GM12875 (cell line): ENCODE measurements around the gene NRP1.

Experiments used
- H3K4me3 ChIP-seq: one replicate; pipeline ENCODE4 v1.5.1; 2011; ENCODE audit warnings: low read depth, low read length, control low read depth
- TF ChIP-seq, protein P1 (sequence below): IDR thresholded peaks from 2 replicates; pipeline ENCODE4 v1.5.1; 2011; ENCODE audit warnings: low read depth, mild to moderate bottlenecking, control low read depth, inconsistent platforms, low read length, moderate library complexity, borderline replicate concordance; ENCODE audit not compliant: insufficient read depth

The NRP1 gene

DNA sequence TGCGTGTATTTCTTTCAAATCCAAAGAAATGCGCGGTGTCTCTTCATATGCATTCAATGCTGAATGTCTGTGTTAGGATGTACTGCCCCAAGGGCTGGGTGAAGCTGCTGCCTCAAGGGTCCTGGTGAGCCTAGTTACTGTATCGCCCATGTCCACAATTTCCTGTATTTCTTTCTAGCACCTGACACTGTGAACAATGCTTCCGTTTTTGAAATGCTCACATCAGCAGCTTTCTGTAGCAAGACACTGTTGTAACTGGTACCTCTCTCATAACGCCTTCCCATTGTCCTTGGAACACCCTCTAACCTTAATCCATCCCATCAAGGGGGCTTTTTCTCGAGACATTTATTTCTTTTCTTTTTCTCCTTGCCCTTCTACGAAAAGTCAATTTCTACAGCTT, 25.1 kb downstream of the NRP1 start:
- TF ChIP-seq, protein P1, sequence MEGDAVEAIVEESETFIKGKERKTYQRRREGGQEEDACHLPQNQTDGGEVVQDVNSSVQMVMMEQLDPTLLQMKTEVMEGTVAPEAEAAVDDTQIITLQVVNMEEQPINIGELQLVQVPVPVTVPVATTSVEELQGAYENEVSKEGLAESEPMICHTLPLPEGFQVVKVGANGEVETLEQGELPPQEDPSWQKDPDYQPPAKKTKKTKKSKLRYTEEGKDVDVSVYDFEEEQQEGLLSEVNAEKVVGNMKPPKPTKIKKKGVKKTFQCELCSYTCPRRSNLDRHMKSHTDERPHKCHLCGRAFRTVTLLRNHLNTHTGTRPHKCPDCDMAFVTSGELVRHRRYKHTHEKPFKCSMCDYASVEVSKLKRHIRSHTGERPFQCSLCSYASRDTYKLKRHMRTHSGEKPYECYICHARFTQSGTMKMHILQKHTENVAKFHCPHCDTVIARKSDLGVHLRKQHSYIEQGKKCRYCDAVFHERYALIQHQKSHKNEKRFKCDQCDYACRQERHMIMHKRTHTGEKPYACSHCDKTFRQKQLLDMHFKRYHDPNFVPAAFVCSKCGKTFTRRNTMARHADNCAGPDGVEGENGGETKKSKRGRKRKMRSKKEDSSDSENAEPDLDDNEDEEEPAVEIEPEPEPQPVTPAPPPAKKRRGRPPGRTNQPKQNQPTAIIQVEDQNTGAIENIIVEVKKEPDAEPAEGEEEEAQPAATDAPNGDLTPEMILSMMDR: no peak
- no peak overlapping the region for H3K4me3 ChIP-seq

DNA sequence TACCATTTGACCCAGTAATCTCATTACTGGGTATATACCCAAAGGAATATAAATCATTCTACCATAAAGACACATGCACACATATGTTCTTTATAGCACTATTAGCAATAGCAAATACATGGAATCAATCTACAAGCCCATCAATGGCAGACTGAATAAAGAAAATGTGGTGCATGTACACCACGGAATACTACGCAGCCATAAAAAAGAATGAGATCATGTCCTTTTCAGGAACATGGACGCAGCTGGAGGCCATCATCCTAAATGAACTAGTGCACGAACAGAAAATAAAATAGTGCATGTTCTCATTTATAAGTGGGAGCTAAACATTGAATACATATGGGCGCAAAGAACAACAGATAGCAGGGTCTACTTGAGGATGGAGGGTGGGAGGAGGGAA, 26.6 kb downstream of the NRP1 start:
- TF ChIP-seq, protein P1: no peak
- no peak overlapping the region for H3K4me3 ChIP-seq

DNA sequence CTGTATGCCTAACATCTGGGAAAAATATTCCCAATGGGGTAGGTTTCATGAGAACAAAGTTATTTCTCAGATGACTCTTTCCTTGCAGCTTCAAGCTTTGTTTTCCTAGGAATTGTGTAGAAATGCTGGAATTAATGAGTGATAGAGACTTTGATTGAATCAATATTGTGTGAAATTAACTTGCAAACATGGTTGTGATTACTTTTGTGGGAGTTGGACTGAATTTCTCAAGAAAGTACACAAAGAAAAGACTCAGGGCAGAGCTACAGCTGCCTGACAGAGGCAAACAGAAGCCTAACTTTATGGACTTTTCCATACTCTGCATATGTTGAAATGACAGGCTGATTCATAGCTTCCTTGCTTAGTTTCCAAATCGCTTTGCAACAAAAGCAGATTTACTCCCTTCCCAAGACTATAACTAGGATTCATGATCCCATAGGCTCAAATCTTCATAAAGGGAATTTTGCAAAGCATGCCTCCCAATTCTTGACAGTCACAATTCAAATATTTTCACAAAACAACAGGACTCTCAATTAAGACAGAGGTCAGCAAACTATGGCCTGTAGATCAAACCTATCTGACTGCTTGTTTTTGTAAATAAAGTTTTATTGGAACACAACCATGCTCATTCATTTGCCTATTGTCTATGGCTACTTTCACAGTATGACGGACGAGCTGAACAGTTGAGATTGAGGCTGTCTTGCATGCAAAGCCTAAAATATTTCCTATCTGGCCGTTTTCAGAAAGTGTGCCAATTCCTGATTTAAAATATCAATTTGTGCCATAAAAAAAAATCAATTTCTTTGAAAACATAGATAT, 27.6 kb downstream of the NRP1 start:
- TF ChIP-seq, protein P1: no peak
- H3K4me3 ChIP-seq: no peak overlapping the region

DNA sequence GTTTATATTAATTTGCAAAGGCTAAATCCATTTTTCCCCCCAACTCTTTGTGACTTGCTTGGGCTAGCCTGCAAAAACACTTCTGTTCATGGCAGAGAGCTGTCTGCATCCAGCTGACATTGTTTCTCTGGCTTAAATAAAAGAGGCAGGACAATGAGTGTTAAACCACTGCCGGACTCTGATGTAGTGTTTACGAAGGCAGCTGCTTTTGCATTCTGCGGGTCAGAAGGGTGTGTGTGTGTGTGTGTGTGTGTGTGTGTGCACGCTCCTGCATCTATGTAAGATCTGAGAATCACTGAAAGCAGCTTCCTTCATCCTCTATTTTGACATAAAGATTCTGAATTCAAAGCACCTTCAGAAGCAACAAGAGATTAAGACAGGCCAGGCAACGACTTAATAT, 28.3 kb downstream of the NRP1 start:
- TF ChIP-seq, protein P1: no peak

DNA sequence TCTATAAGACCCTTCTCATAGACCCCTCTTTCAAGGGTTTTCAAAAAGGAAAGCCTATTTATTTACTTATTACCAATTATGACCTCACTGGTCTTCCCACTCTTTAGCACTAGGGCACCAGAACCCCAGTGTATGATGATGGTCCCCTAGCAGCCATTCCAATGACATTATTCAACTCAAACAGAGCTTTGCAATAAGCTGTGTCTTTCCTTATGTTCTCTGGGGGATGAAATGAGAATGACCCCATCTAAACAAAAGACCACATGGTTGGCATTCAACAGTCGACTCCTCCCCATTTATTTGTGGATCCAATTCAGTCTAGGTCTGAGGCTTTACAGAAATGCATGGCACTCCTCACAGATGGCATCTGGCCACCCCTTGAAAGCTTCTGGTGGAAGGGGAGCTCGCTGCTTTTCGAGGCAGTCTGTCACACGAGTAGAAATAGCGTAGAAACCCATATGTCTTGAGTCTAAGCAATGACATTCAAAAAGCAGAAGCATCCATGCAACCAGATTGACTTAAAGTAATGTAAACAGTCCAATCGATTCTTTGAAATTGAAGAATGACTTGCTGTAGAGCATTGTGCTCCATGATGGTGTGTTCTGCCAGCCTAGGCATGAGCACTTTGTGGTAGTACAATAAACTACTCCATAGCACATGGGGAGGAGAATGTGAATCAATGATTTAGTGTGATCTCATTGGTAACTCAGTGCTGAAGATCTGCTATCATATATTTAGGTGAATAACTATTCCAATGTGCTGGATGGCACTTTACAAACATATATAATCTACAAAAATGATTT, 29.8 kb downstream of the NRP1 start:
- H3K4me3 ChIP-seq: no peak overlapping the region
- TF ChIP-seq, protein P1: no peak

More for the DNA sequence above, 28.3 kb downstream of the NRP1 start:
- no peak overlapping the region for H3K4me3 ChIP-seq

DNA sequence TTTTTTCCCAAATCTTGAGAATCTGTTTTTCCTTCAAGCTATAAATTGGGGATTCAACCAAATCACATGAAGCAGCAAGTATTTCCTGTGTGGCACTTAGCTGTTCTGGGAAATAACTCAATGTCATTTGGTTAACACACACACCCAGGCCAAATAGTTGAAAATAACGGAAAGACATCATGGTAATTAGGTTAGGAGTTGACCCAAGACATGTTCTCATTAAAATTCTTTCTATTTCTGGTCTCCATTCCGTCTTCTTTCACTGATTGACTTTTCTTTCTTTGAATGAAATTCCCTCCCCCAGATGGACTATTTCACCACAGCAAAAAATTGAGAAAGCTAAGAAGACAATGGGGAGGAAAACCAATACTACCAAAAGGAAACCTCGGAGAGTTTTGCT, 30.5 kb downstream of the NRP1 start:
- no peak overlapping the region for H3K4me3 ChIP-seq
- TF ChIP-seq, protein P1: no peak
